Activated CD8-positive, alpha-beta T cell treated with anti-CD3 and anti-CD28 coated beads, Interleukin-2, amount 10 ng/mL, durations not matched to agents 7 days and 5 days (primary cell): ENCODE measurements around the gene CHEK2. TPM values are rescaled to one million over a fixed set of nuclear protein-coding genes. Genes with fewer than 3 reads are reported as not detected.
"Not testable (repeated sequence)": the region's sequence is repeated elsewhere in the genome, so short reads cannot be mapped to it uniquely, and the experiment has no call there.

Experiments
- ATAC-seq: fragments of 150-1000 bp; cut with Tn5 transposase; one replicate; pipeline ENCODE4 v1.10.0; 2021; ENCODE audit warnings: moderate library complexity
- CTCF ChIA-PET: fragments of 350-600 bp; sonication (Branson Sonifier 250); formaldehyde crosslinking; loops from one replicate; lab custom pipeline; 2021; ENCODE audit warnings: antibody characterized with exemption; lab: Charles Lee
- POLR2A ChIA-PET: fragments of 350-600 bp; sonication (Branson Sonifier 250); formaldehyde crosslinking; loops from one replicate; lab custom pipeline; 2021; ENCODE audit warnings: antibody characterized with exemption; lab: Charles Lee
- DNase-seq: peaks from one replicate; pipeline ENCODE4 v3.0.0-alpha.2; 2020
- H3K27ac Mint-ChIP-seq: one replicate; pipeline ENCODE4 v1.8.0; 2021; ENCODE audit warnings: mild to moderate bottlenecking, mixed read lengths
- H3K27me3 Mint-ChIP-seq: one replicate; pipeline ENCODE4 v1.8.0; 2021; ENCODE audit warnings: low read depth, mixed read lengths
- H3K36me3 Mint-ChIP-seq: one replicate; pipeline ENCODE4 v1.8.0; 2021; ENCODE audit warnings: low read depth, mixed read lengths
- H3K4me1 Mint-ChIP-seq: one replicate; pipeline ENCODE4 v1.8.0; 2021; ENCODE audit warnings: low read depth, mixed read lengths
- H3K4me3 Mint-ChIP-seq: one replicate; pipeline ENCODE4 v1.8.0; 2021; ENCODE audit warnings: mild to moderate bottlenecking, mixed read lengths
- H3K9me3 Mint-ChIP-seq: one replicate; pipeline ENCODE4 v1.8.0; 2022; ENCODE audit warnings: mixed read lengths; ENCODE audit not compliant: insufficient read depth
- total RNA-seq, 2 experiments: library from RNA; stranded (reverse); gene quantifications; one replicate each; pipeline ENCODE4 v1.2.3, GENCODE V29; 2021

Gene CHEK2
- total RNA-seq, 2 experiments from 2014 or later, result 43.7 to 47.9 TPM

DNA sequence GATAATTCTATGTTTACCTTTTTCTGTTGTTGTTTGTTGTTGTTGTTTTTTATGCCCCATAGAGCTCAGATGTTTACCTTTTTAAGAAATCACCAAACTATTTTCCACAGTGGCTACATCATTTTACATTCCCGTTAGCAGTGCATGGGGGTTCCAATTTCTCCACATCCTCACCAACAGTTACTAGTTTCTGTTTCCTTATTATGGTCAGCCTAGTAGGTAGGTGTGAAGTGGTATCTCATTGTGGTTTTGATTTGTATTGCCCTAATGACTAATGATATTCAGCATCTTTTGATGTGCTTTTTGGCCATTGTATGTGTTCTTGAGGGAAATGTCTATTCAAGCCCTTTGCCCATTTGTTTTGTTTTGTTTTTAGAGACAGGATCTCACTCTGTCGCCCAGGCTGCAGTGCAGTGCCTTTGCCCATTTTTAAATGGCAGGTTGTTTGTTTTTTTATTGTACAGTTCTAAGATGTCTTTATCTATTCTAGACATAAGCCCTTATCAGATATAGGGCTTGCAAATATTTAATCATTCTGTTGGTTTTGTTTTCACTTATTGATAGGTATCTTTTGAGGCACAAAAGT lies 27.5 kb downstream of the CHEK2 start:
- Mint-ChIP-seq H3K27me3 (no peaks in the 10 kb centered on the region), H3K9me3 (no peaks in the 10 kb centered on the region), H3K4me3 (no peak overlapping the region), H3K27ac (peak overlapping the region; percentile 34), H3K4me1 (peaks cover 30% of the 10 kb centered on the region), H3K36me3 (peaks cover 46% of the 10 kb centered on the region)
- POLR2A ChIA-PET, result no interaction called here
- ATAC-seq (peak; percentile 33), DNase-seq (no peak)
- CTCF ChIA-PET, result no interaction called here

DNA sequence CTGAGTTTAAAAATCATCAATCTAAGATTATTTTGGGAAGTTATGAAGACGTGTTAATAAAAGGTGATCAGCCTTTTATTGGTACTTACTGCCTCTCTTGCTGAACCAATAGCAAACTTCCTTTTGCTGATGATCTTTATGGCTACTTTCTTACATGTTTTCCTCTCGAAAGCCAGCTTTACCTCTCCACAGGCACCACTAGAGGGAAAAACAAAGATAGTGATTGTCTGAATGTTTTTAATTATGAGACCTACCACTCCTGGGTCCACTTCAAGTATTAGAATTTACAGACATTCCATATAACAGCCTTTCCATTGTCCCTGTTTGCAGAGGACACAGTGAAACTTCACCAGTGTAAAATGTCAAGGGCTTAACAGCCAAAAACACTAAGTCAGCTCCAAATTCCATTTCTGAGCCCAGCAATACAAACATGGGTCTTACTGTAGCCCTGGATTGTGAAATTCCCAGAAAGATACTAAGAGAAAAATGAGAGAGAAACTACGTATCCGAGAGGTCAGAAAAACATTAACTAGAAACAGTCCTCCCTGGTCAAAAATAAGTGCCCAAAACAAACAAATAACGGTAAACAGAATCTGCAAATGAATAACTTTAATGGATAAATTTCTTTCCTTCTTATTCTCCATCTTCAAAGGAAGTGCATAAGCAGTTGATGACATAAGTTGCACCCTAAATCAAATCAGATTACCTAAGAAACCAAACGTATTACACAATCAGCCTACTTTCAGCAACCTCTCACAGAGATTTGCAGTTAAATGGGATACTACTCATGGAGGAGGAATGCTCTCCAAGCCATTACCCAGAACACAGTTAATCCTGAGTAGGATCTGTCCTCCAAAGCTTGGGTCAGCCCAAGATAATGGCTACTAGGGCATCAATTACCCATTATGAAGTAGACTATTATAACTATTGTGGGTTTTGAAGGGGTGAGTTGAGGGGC lies 29.5 kb downstream of the CHEK2 start:
- Mint-ChIP-seq H3K36me3 (peaks cover 53% of the 10 kb centered on the region), H3K27me3 (no peaks in the 10 kb centered on the region), H3K9me3 (no peaks in the 10 kb centered on the region), H3K27ac (no peak overlapping the region), H3K4me1 (peaks cover 23% of the 10 kb centered on the region), H3K4me3 (no peak overlapping the region)
- DNase-seq (no peak), ATAC-seq (no peak)
- POLR2A ChIA-PET, result no interaction called here
- CTCF ChIA-PET, result no interaction called here

GRCh38 chr22:28711341-28711740 lies 30.3 kb downstream of the CHEK2 start:
- ChIA-PET POLR2A (no interaction called here), CTCF (no interaction called here)
- no peak overlapping the region for H3K27ac Mint-ChIP-seq
- ATAC-seq (no peak), DNase-seq (no peak)
- no peak overlapping the region for H3K4me3 Mint-ChIP-seq
- H3K27me3 Mint-ChIP-seq, result no peaks in the 10 kb centered on the region
- H3K4me1 Mint-ChIP-seq, result peaks cover 23% of the 10 kb centered on the region
- H3K36me3 Mint-ChIP-seq, result peaks cover 53% of the 10 kb centered on the region
- H3K9me3 Mint-ChIP-seq, result no peaks in the 10 kb centered on the region

DNA sequence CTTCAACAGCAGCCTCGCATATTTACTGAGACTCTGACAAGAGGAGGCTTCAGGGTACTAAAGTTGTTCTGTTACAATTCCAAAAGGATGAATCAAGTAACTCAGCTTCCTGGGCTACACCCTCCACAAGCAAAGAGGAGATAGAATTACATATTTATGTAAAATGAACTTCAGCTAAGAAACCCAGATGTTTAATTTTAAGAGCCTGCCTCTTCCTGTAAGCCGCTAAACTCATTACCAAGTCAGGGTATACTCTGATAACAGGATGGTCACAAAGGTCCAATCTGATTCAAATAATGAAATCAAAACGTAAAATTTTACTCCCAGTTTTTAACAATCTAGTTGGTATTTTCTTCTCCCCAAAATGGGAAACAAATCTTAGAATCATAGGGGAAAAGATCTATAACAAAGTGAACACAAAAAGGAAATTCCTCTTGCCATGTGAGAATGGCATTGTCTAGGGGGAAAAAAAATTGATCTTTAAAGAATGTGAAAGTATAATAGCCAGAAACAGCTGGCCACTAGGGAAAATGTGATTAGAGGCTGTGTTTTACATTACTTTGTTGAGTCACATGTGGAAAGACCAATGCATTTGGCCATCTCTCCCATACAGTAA lies 30.9 kb downstream of the CHEK2 start:
- CTCF ChIA-PET, result interaction anchor here (1.0 kb wide), 1 partner anchor 120 kb away, joined by 3 read pairs; no protein-coding TSS in a partner anchor
- H3K27ac Mint-ChIP-seq, result no peak overlapping the region
- no peak overlapping the region for H3K4me3 Mint-ChIP-seq
- ATAC-seq (no peak), DNase-seq (no peak)
- no peaks in the 10 kb centered on the region for H3K9me3 Mint-ChIP-seq
- POLR2A ChIA-PET, result no interaction called here
- peaks cover 23% of the 10 kb centered on the region for H3K4me1 Mint-ChIP-seq
- no peaks in the 10 kb centered on the region for H3K27me3 Mint-ChIP-seq
- peaks cover 57% of the 10 kb centered on the region for H3K36me3 Mint-ChIP-seq

- Mint-ChIP-seq H3K4me1 (peaks cover 23% of the 10 kb centered on the region), H3K9me3 (no peaks in the 10 kb centered on the region), H3K27ac (no peak overlapping the region), H3K36me3 (peaks cover 56% of the 10 kb centered on the region), H3K4me3 (no peak overlapping the region), H3K27me3 (no peaks in the 10 kb centered on the region)
- no peak for DNase-seq
- ATAC-seq, result no peak
- CTCF ChIA-PET, result interaction anchor here (1.0 kb wide), 1 partner anchor 120 kb away, joined by 3 read pairs; no protein-coding TSS in a partner anchor
- POLR2A ChIA-PET, result no interaction called here
These were observed 31.5 kb downstream of the CHEK2 start for GRCh38 chr22:28710107-28710506.

DNA sequence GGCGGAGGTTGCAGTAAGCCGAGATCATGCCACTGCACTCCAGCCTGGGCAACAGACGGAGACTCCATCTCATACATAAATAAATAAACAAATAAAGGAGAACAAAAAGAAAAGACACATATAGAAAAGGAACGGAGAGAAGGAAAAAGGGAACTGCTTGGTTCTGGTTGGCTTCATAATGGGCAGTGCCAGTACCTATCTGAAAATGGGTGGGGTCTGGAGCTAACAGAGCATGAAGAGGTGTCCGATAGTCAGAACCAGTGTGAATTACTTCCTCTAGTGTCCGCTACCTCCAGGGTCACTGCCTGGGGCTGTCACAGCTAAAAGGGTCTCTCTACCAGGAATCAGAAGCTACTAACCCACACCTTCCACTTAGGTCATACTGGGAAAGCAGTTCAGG lies 34.8 kb downstream of the CHEK2 start:
- Mint-ChIP-seq H3K36me3 (peaks cover 43% of the 10 kb centered on the region), H3K4me1 (peaks cover 4% of the 10 kb centered on the region), H3K4me3 (no peak overlapping the region), H3K27me3 (no peaks in the 10 kb centered on the region), H3K27ac (no peak overlapping the region), H3K9me3 (no peaks in the 10 kb centered on the region)
- CTCF ChIA-PET, result no interaction called here
- ATAC-seq (no peak), DNase-seq (no peak)
- POLR2A ChIA-PET, result no interaction called here

- Mint-ChIP-seq H3K9me3 (no peaks in the 10 kb centered on the region), H3K27ac (no peak overlapping the region), H3K36me3 (peaks cover 37% of the 10 kb centered on the region), H3K4me3 (no peak overlapping the region), H3K27me3 (no peaks in the 10 kb centered on the region), H3K4me1 (no peaks in the 10 kb centered on the region)
- ChIA-PET CTCF (no interaction called here), POLR2A (no interaction called here)
- DNase-seq, result no peak
- no peak for ATAC-seq
These were observed 38.2 kb downstream of the CHEK2 start for GRCh38 chr22:28703436-28703835.

GRCh38 chr22:28702891-28703290 lies 38.7 kb downstream of the CHEK2 start:
- ATAC-seq (no peak), DNase-seq (no peak)
- Mint-ChIP-seq H3K9me3 (no peaks in the 10 kb centered on the region), H3K27me3 (no peaks in the 10 kb centered on the region), H3K27ac (no peak overlapping the region), H3K4me1 (no peaks in the 10 kb centered on the region), H3K4me3 (no peak overlapping the region), H3K36me3 (peaks cover 35% of the 10 kb centered on the region)
- POLR2A ChIA-PET, result no interaction called here
- CTCF ChIA-PET, result no interaction called here

- CTCF ChIA-PET, H3K9me3 Mint-ChIP-seq, H3K4me1 Mint-ChIP-seq, DNase-seq, H3K4me3 Mint-ChIP-seq, H3K27me3 Mint-ChIP-seq, H3K27ac Mint-ChIP-seq, ATAC-seq, POLR2A ChIA-PET: not testable (repeated sequence)
- H3K36me3 Mint-ChIP-seq, result peaks cover 48% of the 10 kb centered on the region
These were observed 48.4 kb downstream of the CHEK2 start for GRCh38 chr22:28693041-28693760.

DNA sequence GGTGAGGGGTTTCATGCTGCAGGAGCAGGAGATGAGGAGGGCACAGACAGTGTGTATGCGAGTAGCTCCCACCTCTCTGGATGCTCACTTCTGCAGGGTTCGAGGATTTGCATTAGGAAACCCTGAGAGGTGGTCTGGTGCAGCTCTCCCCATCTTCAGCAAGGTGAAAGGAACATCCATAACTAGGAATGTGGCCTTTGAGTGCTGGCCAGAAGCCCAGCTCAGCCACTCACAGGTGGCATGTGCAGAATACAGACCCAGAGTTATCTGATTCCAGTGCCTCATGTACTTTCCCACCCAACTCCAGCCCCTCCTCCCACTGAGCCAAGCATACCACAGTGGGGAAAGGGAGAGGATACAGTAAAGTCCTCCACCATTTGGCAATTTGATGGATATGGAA lies 51.8 kb downstream of the CHEK2 start:
- POLR2A ChIA-PET, H3K4me3 Mint-ChIP-seq, H3K27ac Mint-ChIP-seq, H3K27me3 Mint-ChIP-seq, CTCF ChIA-PET, ATAC-seq, H3K4me1 Mint-ChIP-seq, H3K9me3 Mint-ChIP-seq, DNase-seq: not testable (repeated sequence)
- peaks cover 50% of the 10 kb centered on the region for H3K36me3 Mint-ChIP-seq

DNA sequence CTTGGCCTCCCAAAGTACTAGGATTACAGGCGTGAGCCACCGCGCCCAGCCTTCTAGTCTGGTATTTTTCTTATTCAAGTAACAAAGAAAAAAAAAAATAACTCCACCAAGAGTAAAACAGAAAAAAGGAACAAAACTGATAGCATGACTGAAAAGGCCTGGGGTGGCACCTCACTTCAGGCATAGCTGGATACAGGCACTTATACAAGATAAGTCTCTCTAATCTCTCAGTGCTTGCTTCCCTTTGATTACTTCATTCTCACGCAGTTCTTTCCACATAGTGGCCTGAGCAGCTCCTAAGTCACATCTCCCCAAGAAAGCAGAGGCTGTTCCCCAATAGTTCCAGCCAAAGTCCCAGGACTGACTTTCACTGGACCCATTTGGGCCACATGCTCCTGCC lies 58.7 kb downstream of the CHEK2 start:
- H3K4me1 Mint-ChIP-seq, result peaks cover 11% of the 10 kb centered on the region
- H3K9me3 Mint-ChIP-seq, H3K27ac Mint-ChIP-seq, ATAC-seq, DNase-seq, POLR2A ChIA-PET, H3K4me3 Mint-ChIP-seq, CTCF ChIA-PET: not testable (repeated sequence)
- peaks cover 53% of the 10 kb centered on the region for H3K27me3 Mint-ChIP-seq
- peaks cover 19% of the 10 kb centered on the region for H3K36me3 Mint-ChIP-seq
